Measurements from ENCODE around the gene ZNF524. TPM values are rescaled to one million over a fixed set of nuclear protein-coding genes. Genes with fewer than 3 reads are reported as not detected.
"Not testable (repeated sequence)": the region's sequence is repeated elsewhere in the genome, so short reads cannot be mapped to it uniquely, and the experiment has no call there.

The ZNF524 gene, protein sequence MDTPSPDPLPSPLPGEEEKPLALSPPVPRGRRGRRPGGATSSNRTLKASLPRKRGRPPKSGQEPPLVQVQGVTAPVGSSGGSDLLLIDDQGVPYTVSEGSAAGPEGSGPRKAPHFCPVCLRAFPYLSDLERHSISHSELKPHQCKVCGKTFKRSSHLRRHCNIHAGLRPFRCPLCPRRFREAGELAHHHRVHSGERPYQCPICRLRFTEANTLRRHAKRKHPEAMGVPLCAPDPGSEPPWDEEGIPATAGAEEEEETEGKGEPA
- total RNA-seq, result 17.8 and 19.0 TPM in 2 replicates

DNA sequence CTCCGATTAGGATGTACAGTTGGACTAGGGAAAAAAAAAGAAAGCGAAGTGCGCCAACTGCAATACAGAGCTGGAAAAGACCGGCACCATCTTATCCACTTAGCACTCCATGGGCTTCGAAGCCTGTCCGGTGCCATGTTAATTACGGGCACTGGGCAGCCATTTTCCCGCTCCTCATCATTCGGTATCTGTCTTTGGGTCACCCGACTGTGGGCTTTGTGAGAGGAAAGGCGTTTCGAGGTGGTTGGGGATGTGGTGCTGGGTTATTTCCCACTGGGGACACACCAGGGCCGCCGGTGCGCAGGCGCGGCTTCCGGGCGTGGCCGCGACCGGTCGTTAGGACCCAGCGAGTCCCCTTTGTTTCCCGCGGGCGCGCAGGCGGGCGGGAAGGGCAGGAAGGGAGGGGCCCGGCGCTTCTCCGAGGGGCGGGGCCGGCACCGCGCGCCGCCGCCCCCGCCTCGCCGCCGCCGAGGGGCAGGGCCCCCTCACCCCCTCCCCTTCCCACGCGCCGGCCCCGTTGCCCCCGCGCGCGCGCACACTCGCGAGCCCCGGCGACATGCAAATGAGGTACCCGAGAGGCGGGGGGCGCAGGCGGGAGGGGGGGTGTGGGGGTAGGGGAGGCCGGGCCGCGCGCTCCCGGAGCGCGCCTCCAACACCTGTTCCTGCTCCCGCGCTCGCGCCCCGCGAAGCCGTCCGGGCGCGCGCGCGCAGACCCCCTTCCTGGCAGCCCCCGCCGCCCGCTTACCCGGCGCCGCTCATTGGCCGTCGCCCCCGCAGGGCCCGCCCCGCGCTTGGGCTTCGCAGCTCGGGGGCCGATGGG, at the start of gene ZNF524:
TSS of gene ZNF524 (plus strand) at position 447 of the 820 bp plus-strand sequence. CDS start 1,825 bp downstream, outside the sequence.
- H3K36me3 Mint-ChIP-seq (ENCODE audit: low read depth), result peaks cover 37% of the 10 kb centered on the region
- no peaks in the 10 kb centered on the region for H3K27me3 Mint-ChIP-seq
- peak within 1 kb of the TSS; percentile 98 for H3K27ac Mint-ChIP-seq
- intact Hi-C loops (cut with micrococcal nuclease), result loop anchor here (1.0 to 5.0 kb wide), 10 partner anchors 13 to 483 kb away; partner anchors contain the start of genes KMT5C, PPP1R12C, PPP6R1 and RPL28
- peaks cover 5% of the 10 kb centered on the region for H3K9me3 Mint-ChIP-seq
- peak; percentile 96 for DNase-seq
- H3K4me3 Mint-ChIP-seq, result peak within 1 kb of the TSS; percentile 88
- peaks cover 32% of the 10 kb centered on the region for H3K4me1 Mint-ChIP-seq

DNA sequence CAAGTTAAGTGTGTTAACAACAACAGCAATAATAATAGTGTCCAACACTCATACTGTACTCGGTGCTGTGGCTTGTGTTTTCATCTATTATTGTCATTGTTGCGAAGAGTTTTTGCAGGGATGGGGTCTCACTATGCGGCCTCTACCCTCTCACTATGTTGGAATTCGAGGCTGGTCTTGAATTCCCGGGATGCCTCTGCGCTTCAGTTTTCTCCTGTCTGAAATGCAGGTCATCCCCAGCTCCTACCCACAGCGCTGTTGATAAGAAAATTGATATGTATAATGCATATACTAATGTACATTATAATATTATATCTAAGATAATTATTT, 49.8 kb upstream of the ZNF524 start:
- Mint-ChIP-seq H3K36me3 (ENCODE audit: low read depth) (no peaks in the 10 kb centered on the region), H3K4me3 (no peak overlapping the region), H3K4me1 (peaks cover 3% of the 10 kb centered on the region), H3K27me3 (peaks cover 5% of the 10 kb centered on the region), H3K27ac (no peak overlapping the region), H3K9me3 (no peaks in the 10 kb centered on the region)
- DNase-seq, result no peak
- intact Hi-C loops (cut with micrococcal nuclease), result no loop called here

DNA sequence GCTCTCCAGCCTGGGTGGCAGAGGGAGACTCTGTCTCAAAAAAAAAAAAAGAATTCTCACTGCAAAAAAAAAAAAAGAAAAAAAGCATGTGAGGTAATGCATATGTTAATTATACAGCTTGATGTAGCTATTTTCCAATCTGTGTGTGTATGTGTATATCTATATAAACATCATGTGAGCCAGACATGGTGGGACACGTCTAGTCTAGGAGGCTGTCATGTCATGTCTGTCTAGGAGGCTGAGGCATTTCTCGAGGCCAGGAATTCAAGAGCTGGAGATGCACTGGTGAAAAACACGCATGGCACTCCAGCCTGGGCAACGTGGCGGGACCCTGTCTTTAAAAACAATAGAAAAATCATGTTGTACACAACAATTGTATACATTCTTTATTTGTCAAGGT, 47.9 kb upstream of the ZNF524 start:
- Mint-ChIP-seq H3K9me3 (no peaks in the 10 kb centered on the region), H3K27me3 (peaks cover 5% of the 10 kb centered on the region), H3K4me3 (no peak overlapping the region), H3K27ac (no peak overlapping the region), H3K36me3 (ENCODE audit: low read depth) (no peaks in the 10 kb centered on the region), H3K4me1 (peaks cover 3% of the 10 kb centered on the region)
- intact Hi-C loops (cut with micrococcal nuclease), result no loop called here
- DNase-seq, result no peak

DNA sequence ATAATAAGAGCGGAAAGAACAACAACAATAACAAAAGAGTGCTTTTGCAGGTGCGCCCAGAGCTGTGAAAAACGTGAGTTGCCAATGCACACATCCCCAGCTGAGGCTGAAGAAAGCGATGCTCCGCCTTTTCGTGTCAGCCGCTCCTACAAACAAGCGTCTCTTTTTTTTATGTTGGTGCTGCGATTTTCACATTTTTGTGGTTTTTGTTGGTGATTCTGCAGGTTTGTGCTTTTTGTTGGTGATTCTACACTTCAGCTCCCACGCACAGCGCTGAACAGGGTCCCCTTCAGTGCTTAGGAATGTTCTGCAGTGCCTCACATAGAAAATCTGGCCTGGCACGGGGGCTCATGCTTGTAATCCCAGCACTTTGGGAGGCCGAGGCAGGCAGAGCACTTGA, 47.5 kb upstream of the ZNF524 start:
- H3K4me3 Mint-ChIP-seq, result no peak overlapping the region
- no peaks in the 10 kb centered on the region for H3K9me3 Mint-ChIP-seq
- no peaks in the 10 kb centered on the region for H3K36me3 Mint-ChIP-seq (ENCODE audit: low read depth)
- H3K4me1 Mint-ChIP-seq, result no peaks in the 10 kb centered on the region
- peaks cover 5% of the 10 kb centered on the region for H3K27me3 Mint-ChIP-seq
- H3K27ac Mint-ChIP-seq, result no peak overlapping the region
- DNase-seq, result no peak
- intact Hi-C loops (cut with micrococcal nuclease), result no loop called here

DNA sequence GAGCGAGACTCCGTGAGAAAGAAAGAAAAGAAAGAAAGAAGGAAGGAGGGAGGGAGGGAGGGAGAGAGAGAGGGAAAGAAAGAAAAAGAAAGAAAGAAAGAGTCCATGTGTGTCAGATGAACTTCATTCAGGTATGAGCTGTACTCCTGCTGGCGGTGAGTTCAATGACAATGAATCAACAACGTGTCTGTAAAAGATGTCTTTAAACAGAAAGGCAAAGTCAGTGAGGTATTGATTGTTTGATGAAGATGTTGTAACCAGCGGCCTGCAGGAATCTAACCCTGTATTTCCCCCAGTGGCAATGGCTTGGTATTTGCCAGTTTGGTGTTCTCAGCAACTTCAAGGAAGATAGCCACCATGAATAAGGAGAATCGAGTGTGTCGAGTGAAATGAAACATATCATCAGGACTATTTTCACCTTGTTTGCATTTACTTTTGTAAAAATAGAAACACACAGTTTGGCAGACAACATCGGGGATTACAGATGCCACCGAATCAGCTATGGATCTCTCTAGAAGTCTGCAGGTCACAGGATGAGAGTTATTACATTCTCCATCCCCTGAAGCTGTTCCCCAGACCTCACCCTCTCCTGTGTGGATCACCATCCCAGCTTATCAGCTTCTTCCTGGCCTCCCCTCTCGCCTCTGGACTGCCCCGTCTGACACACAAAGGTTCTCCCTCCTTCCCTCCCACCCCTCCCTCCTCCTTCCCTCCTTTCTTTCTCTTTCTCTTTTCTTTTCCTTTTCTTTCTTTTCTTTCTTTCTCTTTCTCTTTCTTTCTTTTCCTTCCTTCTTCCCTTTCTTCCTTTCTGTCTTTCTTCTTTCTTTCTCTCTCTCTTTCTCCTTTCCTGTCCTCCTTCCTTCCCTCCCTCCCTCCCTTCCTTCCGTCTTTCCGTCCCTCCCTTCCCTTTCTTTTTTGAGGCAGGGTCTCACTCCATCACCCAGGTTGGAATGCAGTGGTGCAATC, 46.6 kb upstream of the ZNF524 start:
- H3K27ac Mint-ChIP-seq, result no peak overlapping the region
- H3K36me3 Mint-ChIP-seq (ENCODE audit: low read depth), result no peaks in the 10 kb centered on the region
- intact Hi-C loops (cut with micrococcal nuclease), result no loop called here
- no peaks in the 10 kb centered on the region for H3K4me1 Mint-ChIP-seq
- peaks cover 1% of the 10 kb centered on the region for H3K27me3 Mint-ChIP-seq
- H3K9me3 Mint-ChIP-seq, result no peaks in the 10 kb centered on the region
- DNase-seq, result no peak
- no peak overlapping the region for H3K4me3 Mint-ChIP-seq

DNA sequence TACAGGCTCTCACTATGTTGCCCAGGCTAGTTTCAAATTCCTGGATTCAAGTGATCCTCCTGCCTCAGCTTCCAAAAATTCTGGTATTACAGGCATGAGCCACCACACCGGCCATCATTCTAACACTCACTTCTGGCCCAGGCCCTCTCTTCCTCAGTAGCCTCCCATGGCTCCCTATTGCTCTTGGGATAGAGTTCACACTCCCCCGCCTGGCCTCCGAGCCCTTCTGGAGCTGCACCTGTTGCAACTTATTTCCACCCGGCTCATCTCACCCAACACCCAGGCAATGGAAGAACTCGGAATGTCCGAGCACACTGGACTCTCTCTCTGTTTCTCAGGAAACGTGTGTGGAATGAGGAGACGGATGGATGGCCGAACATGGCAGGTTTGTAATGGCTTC, 45.8 kb upstream of the ZNF524 start:
- Mint-ChIP-seq H3K27me3 (peaks cover 1% of the 10 kb centered on the region), H3K4me3 (no peak overlapping the region), H3K27ac (no peak overlapping the region), H3K4me1 (no peaks in the 10 kb centered on the region), H3K36me3 (ENCODE audit: low read depth) (no peaks in the 10 kb centered on the region), H3K9me3 (no peaks in the 10 kb centered on the region)
- intact Hi-C loops (cut with micrococcal nuclease), result no loop called here
- no peak for DNase-seq

DNA sequence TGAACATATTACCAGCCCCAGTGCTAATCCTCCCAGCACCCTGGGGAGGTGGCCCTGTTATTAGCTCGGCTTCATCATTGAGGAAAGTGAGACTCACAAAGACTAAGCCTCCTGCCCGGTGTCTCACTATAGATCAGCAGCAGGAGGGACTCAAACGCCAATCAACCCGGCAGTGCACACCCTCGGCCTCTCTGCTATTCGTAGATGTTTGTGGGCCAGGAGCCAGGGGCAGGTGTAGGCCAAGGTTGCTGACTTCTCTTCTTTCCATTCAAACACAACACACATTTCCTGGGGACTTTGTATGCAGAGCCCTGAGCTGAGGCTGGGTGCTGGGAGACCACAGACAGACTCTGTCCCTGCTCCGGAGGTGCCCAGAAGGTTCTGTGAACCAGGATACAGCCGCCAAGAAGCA, 45.3 kb upstream of the ZNF524 start:
- Mint-ChIP-seq H3K27ac (no peak overlapping the region), H3K36me3 (ENCODE audit: low read depth) (no peaks in the 10 kb centered on the region), H3K9me3 (no peaks in the 10 kb centered on the region), H3K4me3 (no peak overlapping the region), H3K4me1 (no peaks in the 10 kb centered on the region), H3K27me3 (peaks cover 1% of the 10 kb centered on the region)
- intact Hi-C loops (cut with micrococcal nuclease), result no loop called here
- no peak for DNase-seq

DNA sequence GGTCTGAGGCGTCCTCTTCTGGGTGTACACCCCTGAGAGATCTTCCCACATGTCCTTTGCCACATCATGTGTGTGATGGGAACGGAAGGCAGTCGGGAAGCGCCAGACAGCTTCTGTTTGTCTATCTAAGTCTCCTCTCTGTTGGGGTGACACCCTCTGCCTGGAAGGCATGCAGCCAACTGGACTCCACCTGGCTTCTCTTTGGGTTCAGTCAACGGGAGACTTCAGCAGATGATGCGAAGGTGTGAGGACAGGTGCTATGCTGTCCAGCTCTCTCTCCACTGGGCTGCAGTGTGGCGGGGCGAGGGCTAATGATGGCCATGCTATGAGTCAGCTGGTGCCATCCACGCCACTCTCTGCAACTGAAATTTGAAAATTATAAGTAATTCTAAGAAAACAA, 40.4 kb upstream of the ZNF524 start:
- no peaks in the 10 kb centered on the region for H3K4me1 Mint-ChIP-seq
- intact Hi-C loops (cut with micrococcal nuclease), result loop anchor here (5.0 kb wide), 1 partner anchor 32 kb away; no protein-coding TSS in a partner anchor
- H3K27ac Mint-ChIP-seq, result no peak overlapping the region
- H3K36me3 Mint-ChIP-seq (ENCODE audit: low read depth), result no peaks in the 10 kb centered on the region
- H3K4me3 Mint-ChIP-seq, result no peak overlapping the region
- no peak for DNase-seq
- H3K27me3 Mint-ChIP-seq, result no peaks in the 10 kb centered on the region
- peaks cover 4% of the 10 kb centered on the region for H3K9me3 Mint-ChIP-seq

DNA sequence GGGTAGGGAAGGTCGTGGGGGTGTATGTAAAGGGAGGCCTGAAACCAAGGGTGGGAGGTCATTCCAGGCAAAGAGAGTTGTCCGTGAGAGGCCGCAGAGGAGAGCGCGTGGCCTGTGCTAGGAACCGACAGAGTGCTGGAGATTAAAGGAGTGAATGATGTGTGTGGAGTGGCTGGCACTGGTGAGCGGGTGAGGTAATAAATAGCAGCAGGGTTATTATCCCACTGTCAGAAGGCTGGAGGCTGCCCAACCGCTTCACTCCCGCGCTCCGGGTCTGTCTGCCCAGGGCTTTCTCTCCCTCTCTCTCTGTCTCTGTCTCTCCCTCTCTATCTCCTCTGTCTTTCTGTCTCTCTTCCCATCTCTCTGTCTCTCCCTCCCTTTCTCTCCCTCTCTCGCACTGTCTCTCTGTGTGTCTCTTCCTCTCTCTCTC, 36.8 kb upstream of the ZNF524 start:
- peaks cover 4% of the 10 kb centered on the region for H3K9me3 Mint-ChIP-seq
- no peaks in the 10 kb centered on the region for H3K27me3 Mint-ChIP-seq
- intact Hi-C loops (cut with micrococcal nuclease), result loop anchor here (5.0 kb wide), 1 partner anchor 36 kb away; no protein-coding TSS in a partner anchor
- DNase-seq, result no peak
- no peak overlapping the region for H3K4me3 Mint-ChIP-seq
- H3K36me3 Mint-ChIP-seq (ENCODE audit: low read depth), result no peaks in the 10 kb centered on the region
- no peaks in the 10 kb centered on the region for H3K4me1 Mint-ChIP-seq
- H3K27ac Mint-ChIP-seq, result no peak overlapping the region

DNA sequence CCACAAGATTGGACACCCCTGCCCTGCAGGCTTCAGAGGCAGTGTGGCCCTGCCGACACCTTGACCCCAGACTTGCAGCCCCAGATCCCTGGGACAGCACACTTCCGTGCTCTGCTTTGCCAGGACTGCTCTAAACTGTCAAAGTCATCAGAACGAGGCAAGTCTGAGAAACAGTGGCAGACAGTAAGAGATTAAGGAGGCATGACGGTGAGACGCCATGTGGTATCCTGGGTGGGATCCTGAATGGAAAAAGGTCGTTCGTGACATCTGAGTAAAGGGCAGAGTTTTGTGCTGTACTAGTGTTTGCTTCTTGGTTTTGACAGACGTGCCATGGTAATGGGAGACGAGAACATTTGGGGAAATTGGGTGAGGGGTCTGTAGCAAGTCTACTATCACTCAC, 33.3 kb upstream of the ZNF524 start:
- H3K9me3 Mint-ChIP-seq, result no peaks in the 10 kb centered on the region
- no peaks in the 10 kb centered on the region for H3K27me3 Mint-ChIP-seq
- no peak for DNase-seq
- no peak overlapping the region for H3K4me3 Mint-ChIP-seq
- H3K27ac Mint-ChIP-seq, result no peak overlapping the region
- H3K36me3 Mint-ChIP-seq (ENCODE audit: low read depth), result no peaks in the 10 kb centered on the region
- intact Hi-C loops (cut with micrococcal nuclease), result no loop called here
- no peaks in the 10 kb centered on the region for H3K4me1 Mint-ChIP-seq

DNA sequence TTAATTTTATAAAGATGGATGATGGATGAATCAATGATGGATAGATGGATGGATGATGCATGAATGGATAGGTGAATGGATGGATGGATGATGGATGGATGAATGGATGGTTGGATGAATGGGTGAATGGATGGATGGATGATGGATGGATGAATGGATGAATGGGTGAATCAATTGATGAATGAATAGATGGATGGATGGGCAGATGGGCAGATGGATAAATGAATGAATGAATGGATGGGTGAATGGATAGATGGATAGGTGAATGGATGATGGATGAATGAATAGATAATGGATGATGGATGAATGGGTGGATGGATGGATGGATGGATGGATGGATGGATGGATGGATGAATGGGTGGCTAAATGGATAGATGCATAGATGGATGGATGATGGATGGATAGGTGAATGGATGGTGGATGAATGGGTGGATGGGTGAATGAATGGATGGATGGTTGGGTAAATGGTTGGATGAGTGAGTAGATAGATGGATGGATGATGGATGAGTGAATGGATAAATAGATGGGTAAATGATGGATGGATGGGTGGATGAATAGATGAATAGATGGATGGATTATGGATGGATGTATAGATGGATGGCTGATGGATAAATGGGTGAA, 32.3 kb upstream of the ZNF524 start:
- H3K9me3 Mint-ChIP-seq, result no peaks in the 10 kb centered on the region
- no peaks in the 10 kb centered on the region for H3K4me1 Mint-ChIP-seq
- no peaks in the 10 kb centered on the region for H3K36me3 Mint-ChIP-seq (ENCODE audit: low read depth)
- no peak for DNase-seq
- H3K4me3 Mint-ChIP-seq, result no peak overlapping the region
- no peaks in the 10 kb centered on the region for H3K27me3 Mint-ChIP-seq
- intact Hi-C loops (cut with micrococcal nuclease), result no loop called here
- H3K27ac Mint-ChIP-seq, result no peak overlapping the region

DNA sequence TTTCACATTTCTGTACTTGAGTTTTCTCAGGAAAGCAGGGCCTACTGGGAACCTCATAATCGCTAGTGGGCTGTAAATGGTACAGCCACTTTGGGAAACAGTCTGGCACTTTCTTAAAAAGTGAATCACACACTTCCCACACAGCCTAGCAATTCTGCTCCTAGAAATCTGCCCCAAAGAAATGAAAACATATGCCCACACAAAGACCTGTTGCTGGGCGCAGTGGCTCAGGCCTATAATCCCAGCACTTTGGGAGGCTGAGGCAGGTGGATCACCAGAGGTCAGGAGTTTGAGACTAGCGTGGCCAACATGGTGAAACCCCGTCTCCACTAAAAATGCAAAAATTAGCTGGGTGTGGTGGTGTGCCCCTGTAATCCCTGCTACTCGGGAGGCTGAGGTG, 30.6 kb upstream of the ZNF524 start:
- H3K27me3 Mint-ChIP-seq; DNase-seq; intact Hi-C loops (cut with micrococcal nuclease); H3K9me3 Mint-ChIP-seq; H3K4me1 Mint-ChIP-seq; H3K36me3 Mint-ChIP-seq (ENCODE audit: low read depth); H3K27ac Mint-ChIP-seq; H3K4me3 Mint-ChIP-seq: not testable (repeated sequence)

DNA sequence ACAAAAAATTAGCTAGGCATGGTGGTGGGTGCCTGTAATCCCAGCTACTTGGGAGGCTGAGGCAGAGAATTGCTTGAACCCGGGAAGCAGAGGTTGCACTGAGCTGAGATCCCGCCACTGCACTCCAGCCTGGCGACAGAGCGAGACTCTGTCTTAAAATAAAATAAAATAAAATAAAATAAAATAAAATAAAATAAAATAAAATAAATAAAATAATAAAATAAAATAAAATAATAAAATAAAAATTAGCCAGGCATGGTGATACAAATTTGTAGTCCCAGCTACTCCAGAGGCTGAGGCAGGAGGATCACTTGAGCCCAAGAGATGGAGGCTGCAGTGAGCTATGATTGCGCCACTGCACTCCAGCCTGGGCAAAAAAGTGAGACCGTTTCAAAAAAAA, 26.2 kb upstream of the ZNF524 start:
- DNase-seq; H3K36me3 Mint-ChIP-seq (ENCODE audit: low read depth); H3K4me3 Mint-ChIP-seq; H3K9me3 Mint-ChIP-seq; intact Hi-C loops (cut with micrococcal nuclease); H3K27me3 Mint-ChIP-seq; H3K27ac Mint-ChIP-seq; H3K4me1 Mint-ChIP-seq: not testable (repeated sequence)

All from activated CD4-positive, alpha-beta T cell treated with anti-CD3 and anti-CD28 coated beads, Interleukin-2, amount 10 ng/mL, durations not matched to agents 24 days and 14 days (primary cell).